SIG-M5 treated with dmso at 0.1 percent for 504 hours (cell line): ENCODE results near the gene EML3.
"Not testable (repeated sequence)": the region's sequence is repeated elsewhere in the genome, so short reads cannot be mapped to it uniquely, and the experiment has no call there.

Experiments
- DNase-seq: peaks from one replicate; lab custom pipeline; 2025; ENCODE audit not compliant: unreplicated experiment; lab: John Stamatoyannopoulos, UW

The EML3 gene

GRCh38 chr11:62600367-62601121 lies 12.0 kb downstream of the EML3 start:
- DNase-seq: peak; percentile 14

- DNase-seq: no peak
Observed at GRCh38 chr11:62599901-62600300, 12.7 kb downstream of the EML3 start.

DNA sequence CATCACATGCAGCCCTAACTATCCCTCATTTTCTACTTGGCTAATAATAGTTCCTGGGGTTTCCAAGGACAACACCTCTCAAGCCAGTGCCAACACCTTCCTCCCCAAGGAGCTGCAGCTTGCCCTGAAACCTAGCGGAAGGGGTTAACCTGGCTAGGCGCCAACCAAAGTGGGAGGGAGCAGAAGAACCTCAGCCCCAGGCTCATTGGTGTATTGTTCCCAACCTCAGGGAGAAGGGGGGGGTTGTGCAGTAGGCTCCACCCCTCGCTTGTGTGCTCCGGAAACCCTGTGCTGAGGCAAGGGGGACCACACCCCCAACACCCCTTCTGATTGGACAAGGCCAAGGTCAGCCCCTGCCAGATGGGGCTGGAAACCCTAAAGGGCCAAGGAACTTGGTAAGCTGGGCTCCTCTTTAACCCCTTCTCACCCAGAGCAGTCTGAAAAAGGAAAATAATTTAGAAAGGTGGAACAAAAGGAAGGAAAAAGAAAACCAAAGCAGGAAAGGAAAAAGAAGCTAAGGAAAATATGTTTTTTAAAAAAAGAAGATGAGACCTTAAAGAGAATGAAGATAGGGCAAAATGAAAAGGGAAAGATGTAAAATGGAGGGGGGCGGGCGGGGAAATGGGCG lies 13.4 kb downstream of the EML3 start:
- peak; percentile 95 for DNase-seq

DNA sequence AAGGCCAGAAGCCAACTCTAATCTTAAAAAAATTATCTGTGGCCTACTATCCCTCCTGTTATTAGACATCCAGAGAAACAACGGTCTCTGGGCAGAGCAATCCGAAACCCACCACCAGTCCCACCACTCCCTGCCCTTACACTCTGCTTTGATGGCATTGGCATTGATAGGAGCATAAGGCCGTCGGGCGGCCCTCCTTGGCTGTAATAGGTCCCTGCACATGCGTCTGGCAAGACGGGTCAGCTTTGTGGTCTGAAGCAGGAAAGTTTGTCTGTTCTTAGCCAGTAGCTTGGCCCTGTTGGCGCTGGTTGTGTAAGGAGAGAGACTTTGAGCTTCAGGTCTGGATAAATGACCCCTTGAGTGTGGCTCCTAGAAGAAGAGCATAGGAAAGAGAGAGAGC lies 17.5 kb downstream of the EML3 start:
- DNase-seq: no peak

DNA sequence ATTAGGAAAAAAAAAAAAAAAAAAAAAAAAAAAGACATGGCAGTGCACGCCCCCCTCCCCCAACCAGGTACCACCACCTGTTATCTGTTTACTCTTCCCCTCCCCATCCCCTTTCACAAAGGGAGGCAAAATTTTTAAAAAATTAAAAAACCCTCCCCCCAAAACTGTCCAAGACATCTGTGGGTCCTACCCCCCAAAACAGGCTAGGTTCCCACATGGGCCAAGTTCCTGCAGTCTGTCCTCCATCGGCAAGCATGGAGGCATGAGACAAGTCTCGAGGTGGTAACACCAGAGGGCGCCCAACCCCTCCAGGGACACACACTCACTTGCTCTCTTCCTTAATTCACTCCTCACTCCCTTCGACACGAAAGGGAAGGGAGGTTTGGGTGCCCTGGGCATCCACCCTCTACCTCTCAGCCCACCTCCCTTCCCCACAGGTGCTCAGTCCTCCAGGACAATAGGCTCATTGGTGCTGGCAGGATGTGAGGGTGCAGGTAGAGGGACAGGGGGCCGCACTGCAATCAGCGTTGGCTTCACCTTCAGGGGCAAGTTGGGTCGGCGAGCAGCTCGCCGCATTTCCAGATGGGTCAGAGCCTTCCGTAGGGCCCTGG lies 19.0 kb downstream of the EML3 start:
- peak; percentile 81 for DNase-seq

- DNase-seq: no peak
Observed at GRCh38 chr11:62592989-62593421, 19.6 kb downstream of the EML3 start.

DNA sequence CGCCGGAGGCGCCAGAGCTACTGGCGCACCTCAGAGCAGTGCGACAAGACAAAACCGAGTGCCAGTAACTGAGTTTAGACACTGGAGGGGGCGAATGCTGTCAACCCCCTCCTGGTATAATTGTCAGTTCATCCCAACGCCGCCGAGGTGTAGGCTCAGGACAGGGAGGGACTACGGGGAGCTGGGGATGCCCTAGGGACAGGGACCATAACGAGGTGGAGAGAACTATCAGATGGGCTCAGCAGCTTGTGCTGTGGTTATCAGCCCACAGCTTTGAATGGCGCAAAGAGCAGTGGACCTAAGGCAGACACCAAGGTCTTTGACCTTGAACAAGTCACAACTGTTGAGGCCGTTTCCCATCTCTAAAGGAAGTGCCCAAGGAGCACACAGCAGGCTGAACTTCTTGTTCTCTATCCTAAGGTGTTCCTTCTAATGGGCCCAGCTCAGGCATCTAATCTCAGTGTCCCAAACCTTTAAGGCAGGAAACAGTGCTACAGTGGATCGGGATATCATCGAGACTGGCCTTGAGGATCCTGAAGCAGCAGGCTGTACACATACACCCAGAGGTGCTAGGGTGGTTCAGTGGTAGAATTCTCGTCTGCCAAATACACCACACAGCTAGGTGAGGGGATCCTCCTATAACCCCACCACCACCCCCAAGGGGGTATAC lies 20.3 kb downstream of the EML3 start:
- DNase-seq: no peak

DNA sequence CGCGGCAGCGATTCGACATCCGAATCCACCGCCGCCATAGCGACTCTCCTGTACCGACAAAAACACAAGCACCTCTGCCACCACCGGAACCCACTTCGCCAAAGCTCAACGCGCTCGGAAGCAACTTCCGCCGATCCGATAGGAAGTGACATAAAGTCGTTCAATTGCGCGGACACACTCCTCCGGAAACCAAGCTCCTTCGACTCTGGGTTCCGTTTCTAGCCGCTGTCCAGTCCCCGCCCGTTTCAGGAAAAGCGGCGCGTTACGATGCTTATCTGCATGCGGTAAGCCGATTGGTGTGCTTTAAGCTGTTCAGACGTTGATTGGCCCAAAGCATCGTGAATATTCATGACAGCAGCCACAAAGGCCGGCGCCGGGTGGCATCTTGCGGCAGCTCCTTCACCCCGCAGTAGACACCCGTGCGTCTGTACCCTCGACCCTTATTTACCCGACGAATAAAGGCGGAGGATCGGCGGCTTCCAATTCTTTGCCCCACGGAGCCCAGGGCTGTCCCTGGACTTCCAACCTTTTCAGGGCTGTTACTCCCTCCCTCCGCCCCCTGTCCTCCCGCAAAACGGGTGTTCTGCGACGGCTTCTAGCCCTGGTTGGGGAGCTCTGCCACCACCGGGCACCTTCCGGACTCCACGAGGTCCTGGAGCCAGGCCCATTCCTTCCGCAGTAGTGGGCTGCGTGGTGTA lies 21.0 kb downstream of the EML3 start, which contains the start of gene TUT1:
TUT1 (minus strand) TSS at position 76 of the 698 bp plus-strand sequence; CDS start at position 38, 38 bp downstream.
- DNase-seq: peak; percentile 99

GRCh38 chr11:62588966-62589637 lies 23.5 kb downstream of the EML3 start:
- DNase-seq: no peak

GRCh38 chr11:62585356-62585755 lies 27.2 kb downstream of the EML3 start:
- DNase-seq: not testable (repeated sequence)

- not testable (repeated sequence) for DNase-seq
Observed at GRCh38 chr11:62581735-62582134, 30.8 kb downstream of the EML3 start.

DNA sequence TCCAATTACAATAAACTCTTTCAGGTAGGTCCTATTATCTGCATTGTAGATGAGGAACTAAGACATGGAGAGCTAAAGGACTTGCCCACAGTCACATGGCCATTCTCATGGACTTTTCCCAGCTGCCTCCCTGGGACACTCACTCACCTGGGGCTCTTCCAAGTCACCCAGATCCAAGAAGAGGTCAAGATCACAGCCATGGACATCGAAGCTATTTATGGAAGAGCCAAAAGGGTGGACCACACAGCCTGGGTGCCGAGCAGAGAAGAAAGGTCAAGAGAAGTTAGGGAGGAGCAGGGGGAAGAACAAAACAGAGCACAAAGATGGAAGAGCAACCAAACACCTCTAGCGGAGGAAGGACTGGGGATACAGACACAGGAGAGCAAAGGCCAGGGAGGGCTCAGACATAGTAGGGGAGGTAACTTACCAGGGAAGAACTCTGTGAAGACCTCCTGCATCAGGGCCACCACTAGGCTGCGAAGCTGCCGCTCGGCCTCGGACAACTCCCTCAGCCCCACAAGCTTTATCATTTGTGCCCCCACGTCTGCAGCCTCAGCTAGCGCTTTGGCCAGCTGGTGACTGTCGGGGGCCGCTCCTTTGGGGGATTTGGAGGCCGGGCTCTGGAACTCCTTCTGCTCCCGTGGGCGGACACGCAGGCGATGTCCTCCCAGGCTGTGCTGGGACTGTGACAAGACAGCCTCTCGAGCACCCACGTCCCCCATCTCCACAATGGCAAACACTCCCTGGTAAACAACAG lies 31.4 kb downstream of the EML3 start:
- no peak for DNase-seq

GRCh38 chr11:62579252-62579651 lies 33.3 kb downstream of the EML3 start:
- DNase-seq: no peak

DNA sequence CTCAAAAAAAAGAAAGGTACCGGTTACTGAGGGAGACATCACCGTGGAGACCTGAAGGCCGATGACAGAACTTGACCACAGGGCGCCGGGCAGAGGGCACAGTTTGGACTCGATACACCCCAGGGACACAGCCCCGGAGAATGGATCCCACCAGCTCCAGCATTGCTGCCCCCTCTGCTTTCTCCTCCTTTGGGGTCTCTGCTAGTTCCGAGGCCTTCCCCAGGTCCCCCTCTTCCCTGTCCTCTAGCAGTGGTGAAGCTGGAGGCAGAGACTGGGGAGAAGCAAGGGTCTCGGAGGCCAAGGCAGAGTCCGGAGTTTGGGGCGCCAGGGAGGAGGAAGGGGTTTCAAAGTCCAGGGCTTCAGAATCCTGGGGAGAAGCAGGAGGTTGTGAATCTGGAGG lies 34.0 kb downstream of the EML3 start:
- DNase-seq: no peak

DNA sequence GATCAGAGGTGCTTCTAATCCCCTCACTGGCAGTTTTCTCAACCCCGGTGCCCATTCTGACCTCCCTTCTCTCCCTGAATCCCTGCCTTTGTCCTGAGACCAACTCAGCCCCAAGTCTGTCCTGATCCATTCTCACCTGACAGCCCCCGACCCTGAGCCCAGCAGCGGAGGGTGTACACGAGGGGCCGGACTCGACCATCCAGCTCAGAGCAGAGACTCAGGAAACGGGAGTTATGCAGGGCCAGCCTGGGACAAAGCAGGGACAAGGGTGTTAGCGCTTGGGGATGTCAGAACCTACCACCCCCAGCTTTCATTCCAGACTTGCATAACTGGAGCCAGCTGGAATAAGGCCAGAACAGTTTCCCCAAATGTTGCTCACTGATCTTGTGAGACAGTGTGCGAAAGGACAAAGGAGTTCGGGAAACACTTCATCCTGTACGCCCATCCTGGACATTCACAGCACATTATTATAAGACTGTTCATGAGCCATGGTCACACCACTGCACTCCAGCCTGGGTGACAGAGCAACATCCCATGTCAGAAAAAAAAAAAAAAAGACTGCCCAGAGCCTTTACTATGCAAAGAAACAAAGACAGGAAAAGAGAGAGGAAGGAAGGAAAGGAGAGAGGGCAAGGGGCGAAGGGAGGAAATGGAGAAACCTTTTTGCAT lies 35.4 kb downstream of the EML3 start:
- DNase-seq: no peak

DNA sequence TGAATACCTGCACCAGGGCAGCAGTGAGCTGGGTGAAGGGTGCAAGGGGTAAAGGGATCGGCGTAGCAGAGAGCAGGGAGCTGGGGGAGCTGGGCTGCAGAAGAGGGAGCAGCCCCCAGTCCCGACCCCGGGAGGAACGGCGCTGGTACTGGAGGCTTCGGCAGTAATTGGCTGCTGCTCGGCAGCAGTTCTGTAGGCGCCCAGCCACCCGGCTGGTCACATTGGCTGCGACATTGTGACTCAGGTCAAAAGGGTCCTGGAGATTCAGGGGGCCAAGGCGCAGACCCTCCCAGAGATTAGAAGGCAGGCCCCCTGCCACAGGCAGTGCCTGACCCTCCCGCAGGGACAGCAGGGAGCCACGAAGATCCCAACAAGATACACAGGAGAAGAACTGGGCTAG lies 36.7 kb downstream of the EML3 start:
- no peak for DNase-seq

GRCh38 chr11:62575156-62575555 lies 37.4 kb downstream of the EML3 start:
- DNase-seq: no peak

GRCh38 chr11:62574363-62575071 lies 38.1 kb downstream of the EML3 start:
- DNase-seq: no peak
